OCI-LY3 (cell line): ENCODE data around the gene TEC.

Experiments
- EZH2phosphoT487 ChIP-seq: fragments of 200-600 bp; shearing (Covaris generic); IDR thresholded peaks from 2 replicates; pipeline ENCODE4 v1.6.1; 2018; ENCODE audit warnings: antibody characterized with exemption, mixed run types, low read depth
- TF ChIP-seq, protein P1 (sequence below): fragments of 200-600, 300-600 bp; sonication (generic); IDR thresholded peaks from 2 replicates; pipeline ENCODE4 v1.5.1; 2014; ENCODE audit warnings: antibody characterized with exemption, low read length, low read depth

DNA sequence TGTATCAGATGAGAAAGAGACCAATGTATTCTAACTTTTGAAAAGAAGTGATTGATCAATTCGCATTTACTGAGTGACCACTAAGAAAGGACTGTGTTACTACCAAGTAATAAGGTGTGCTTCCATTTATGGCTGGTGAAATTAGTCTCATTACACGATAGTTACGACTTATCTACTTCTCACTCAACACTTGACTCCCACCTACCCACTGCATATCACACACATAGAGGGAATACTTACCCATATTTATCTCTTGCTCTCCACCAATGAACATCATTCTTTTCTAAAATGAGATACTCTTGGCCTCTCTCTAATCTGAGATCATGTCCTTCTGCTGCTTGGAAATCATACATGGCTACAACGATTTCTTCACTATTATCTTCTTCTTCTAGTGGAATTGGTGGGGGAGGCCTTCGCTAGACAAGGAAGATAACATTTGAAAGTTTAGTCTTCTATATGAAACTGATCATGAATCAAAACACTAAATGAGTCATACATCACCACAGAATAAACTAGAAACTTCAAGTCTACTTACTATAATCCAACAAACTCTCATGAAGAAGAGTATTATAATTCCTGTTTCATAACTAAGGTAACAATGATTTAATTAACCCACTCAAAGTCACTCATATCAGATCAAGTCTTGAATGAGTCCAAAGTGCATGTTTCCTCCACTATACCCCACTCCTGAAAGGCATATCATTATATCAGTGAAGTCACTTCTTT lies 101.9 kb downstream of the TEC start:
- TF ChIP-seq, protein P1, sequence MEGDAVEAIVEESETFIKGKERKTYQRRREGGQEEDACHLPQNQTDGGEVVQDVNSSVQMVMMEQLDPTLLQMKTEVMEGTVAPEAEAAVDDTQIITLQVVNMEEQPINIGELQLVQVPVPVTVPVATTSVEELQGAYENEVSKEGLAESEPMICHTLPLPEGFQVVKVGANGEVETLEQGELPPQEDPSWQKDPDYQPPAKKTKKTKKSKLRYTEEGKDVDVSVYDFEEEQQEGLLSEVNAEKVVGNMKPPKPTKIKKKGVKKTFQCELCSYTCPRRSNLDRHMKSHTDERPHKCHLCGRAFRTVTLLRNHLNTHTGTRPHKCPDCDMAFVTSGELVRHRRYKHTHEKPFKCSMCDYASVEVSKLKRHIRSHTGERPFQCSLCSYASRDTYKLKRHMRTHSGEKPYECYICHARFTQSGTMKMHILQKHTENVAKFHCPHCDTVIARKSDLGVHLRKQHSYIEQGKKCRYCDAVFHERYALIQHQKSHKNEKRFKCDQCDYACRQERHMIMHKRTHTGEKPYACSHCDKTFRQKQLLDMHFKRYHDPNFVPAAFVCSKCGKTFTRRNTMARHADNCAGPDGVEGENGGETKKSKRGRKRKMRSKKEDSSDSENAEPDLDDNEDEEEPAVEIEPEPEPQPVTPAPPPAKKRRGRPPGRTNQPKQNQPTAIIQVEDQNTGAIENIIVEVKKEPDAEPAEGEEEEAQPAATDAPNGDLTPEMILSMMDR: no peak
- TF ChIP-seq EZH2phosphoT487: no peak
